Activated T-cell treated with anti-CD3 and anti-CD28 coated beads, Interleukin-2, amount 50 U/mL, for 4 hours (primary cell): ENCODE results near the gene FOXK2. TPM values are rescaled to one million over a fixed set of nuclear protein-coding genes. Genes with fewer than 3 reads are reported as not detected.

ENCODE experiments used
- ATAC-seq, 2 donors: fragments of 200-7000 bp; cut with Tn5 transposase; one replicate each; pipeline ENCODE4 v1.10.0; 2021
- DNase-seq: peaks from one replicate; pipeline ENCODE4 v3.0.0-alpha.2; 2020
- H3K27me3 Mint-ChIP-seq: one replicate; pipeline ENCODE4 v1.8.0; 2021; ENCODE audit warnings: low read depth, mixed read lengths
- H3K36me3 Mint-ChIP-seq: one replicate; pipeline ENCODE4 v1.8.0; 2022; ENCODE audit warnings: mixed read lengths; ENCODE audit not compliant: insufficient read depth
- H3K4me1 Mint-ChIP-seq: one replicate; pipeline ENCODE4 v1.8.0; 2021; ENCODE audit warnings: low read depth, mixed read lengths
- H3K4me3 Mint-ChIP-seq: one replicate; pipeline ENCODE4 v1.8.0; 2021; ENCODE audit warnings: mild to moderate bottlenecking, moderate library complexity, mixed read lengths
- H3K9me3 Mint-ChIP-seq: one replicate; pipeline ENCODE4 v1.8.0; 2021; ENCODE audit warnings: mixed read lengths
- total RNA-seq, 3 donors: library from RNA; stranded (reverse); gene quantifications; one replicate each; pipeline ENCODE4 v1.2.1, GENCODE V29; 2021

Gene FOXK2
- total RNA-seq, 3 donors from 2014 or later = 73.6 to 78.5 (median 75.9) TPM

- no peak for DNase-seq
- Mint-ChIP-seq H3K4me3 (no peak overlapping the region), H3K9me3 (no peaks in the 10 kb centered on the region), H3K4me1 (no peaks in the 10 kb centered on the region), H3K27me3 (no peaks in the 10 kb centered on the region), H3K36me3 (peaks cover 24% of the 10 kb centered on the region)
- ATAC-seq = no peak
Observed at GRCh38 chr17:82602487-82602886, 83.0 kb downstream of the FOXK2 start.

DNA sequence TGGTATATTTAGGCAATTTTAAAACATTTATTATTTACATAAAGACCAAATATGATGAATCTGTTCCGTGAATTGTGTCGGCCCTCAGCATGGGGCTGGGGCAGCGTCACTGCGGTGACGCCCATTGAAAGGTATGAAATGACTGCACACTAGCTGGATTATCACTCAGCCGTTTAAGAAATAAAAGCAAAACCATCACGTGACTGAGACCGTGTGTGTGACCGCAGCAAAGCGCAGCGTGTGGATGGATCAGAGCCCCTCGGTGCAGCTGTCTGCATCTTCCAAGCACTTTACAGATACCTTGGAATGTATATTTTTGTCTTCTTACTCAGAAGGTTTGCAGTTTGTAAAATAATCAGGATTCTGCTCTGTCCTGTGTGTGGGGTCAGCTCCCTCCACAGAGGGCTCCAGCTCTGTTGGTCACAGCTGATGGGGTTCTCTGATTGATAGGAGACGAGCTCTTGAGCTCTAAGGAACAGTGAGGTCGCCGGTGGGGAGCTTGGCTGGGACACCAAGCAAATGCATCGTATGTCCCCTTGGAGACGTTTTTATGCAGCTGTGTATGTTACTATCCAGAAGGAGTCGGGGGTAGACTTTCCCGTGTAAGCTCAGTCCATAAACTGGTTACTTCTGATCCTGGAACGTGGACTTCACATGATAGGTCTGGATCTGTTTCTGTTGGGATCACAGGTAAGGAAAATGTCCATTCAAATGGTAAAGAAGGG lies 83.6 kb downstream of the FOXK2 start:
- peaks cover 24% of the 10 kb centered on the region for H3K36me3 Mint-ChIP-seq
- H3K4me3 Mint-ChIP-seq = no peak overlapping the region
- H3K27me3 Mint-ChIP-seq = no peaks in the 10 kb centered on the region
- no peaks in the 10 kb centered on the region for H3K9me3 Mint-ChIP-seq
- H3K4me1 Mint-ChIP-seq = no peaks in the 10 kb centered on the region
- DNase-seq = no peak
- ATAC-seq = no peak

GRCh38 chr17:82603981-82604448 lies 84.5 kb downstream of the FOXK2 start:
- no peak overlapping the region for H3K4me3 Mint-ChIP-seq
- no peaks in the 10 kb centered on the region for H3K27me3 Mint-ChIP-seq
- ATAC-seq (peak; percentile 49 to 67), DNase-seq (no peak)
- peaks cover 24% of the 10 kb centered on the region for H3K36me3 Mint-ChIP-seq
- H3K9me3 Mint-ChIP-seq = no peaks in the 10 kb centered on the region
- no peaks in the 10 kb centered on the region for H3K4me1 Mint-ChIP-seq

GRCh38 chr17:82604532-82604931 lies 85.0 kb downstream of the FOXK2 start:
- DNase-seq (no peak), ATAC-seq (no peak)
- no peak overlapping the region for H3K4me3 Mint-ChIP-seq
- no peaks in the 10 kb centered on the region for H3K4me1 Mint-ChIP-seq
- H3K36me3 Mint-ChIP-seq = peaks cover 27% of the 10 kb centered on the region
- H3K27me3 Mint-ChIP-seq = no peaks in the 10 kb centered on the region
- H3K9me3 Mint-ChIP-seq = no peaks in the 10 kb centered on the region

GRCh38 chr17:82605939-82606600 lies 86.5 kb downstream of the FOXK2 start:
- DNase-seq = no peak
- no peaks in the 10 kb centered on the region for H3K27me3 Mint-ChIP-seq
- H3K36me3 Mint-ChIP-seq = peaks cover 26% of the 10 kb centered on the region
- ATAC-seq = no peak
- H3K4me1 Mint-ChIP-seq = no peaks in the 10 kb centered on the region
- H3K4me3 Mint-ChIP-seq = no peak overlapping the region
- H3K9me3 Mint-ChIP-seq = no peaks in the 10 kb centered on the region

DNA sequence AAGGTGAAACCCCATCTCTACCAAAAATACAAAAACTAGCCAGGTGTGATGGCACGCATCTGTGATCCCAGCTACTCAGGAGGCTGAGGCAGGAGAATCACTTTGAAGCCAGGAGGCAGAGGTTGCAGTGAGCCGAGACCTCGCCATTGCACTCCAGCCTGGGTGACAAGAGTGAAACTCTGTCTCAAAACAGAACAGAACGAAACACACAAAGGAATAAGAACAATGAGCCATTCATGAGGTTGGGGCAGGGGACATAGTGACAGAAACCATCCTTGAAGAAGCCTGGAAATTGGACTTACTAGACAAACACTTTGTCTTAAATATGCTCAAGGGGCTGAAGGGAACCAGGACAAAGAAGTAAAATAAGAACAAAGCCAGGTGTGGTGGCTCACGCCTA lies 89.3 kb downstream of the FOXK2 start:
- Mint-ChIP-seq H3K36me3 (peaks cover 23% of the 10 kb centered on the region), H3K9me3 (no peaks in the 10 kb centered on the region), H3K4me1 (no peaks in the 10 kb centered on the region), H3K27me3 (no peaks in the 10 kb centered on the region), H3K4me3 (no peak overlapping the region)
- DNase-seq = no peak
- no peak for ATAC-seq

- DNase-seq = no peak
- ATAC-seq = no peak
- H3K4me1 Mint-ChIP-seq = no peaks in the 10 kb centered on the region
Observed at GRCh38 chr17:82609655-82610054, 90.1 kb downstream of the FOXK2 start.

GRCh38 chr17:82611140-82612058 lies 91.9 kb downstream of the FOXK2 start:
- H3K9me3 Mint-ChIP-seq = no peaks in the 10 kb centered on the region
- no peak overlapping the region for H3K4me3 Mint-ChIP-seq
- no peak for ATAC-seq
- H3K36me3 Mint-ChIP-seq = peaks cover 37% of the 10 kb centered on the region
- H3K27me3 Mint-ChIP-seq = no peaks in the 10 kb centered on the region
- H3K4me1 Mint-ChIP-seq = no peaks in the 10 kb centered on the region
- DNase-seq = no peak

More at GRCh38 chr17:82609655-82610054, 90.1 kb downstream of the FOXK2 start:
- Mint-ChIP-seq H3K27me3 (no peaks in the 10 kb centered on the region), H3K36me3 (peaks cover 26% of the 10 kb centered on the region), H3K4me3 (no peak overlapping the region), H3K9me3 (no peaks in the 10 kb centered on the region)

DNA sequence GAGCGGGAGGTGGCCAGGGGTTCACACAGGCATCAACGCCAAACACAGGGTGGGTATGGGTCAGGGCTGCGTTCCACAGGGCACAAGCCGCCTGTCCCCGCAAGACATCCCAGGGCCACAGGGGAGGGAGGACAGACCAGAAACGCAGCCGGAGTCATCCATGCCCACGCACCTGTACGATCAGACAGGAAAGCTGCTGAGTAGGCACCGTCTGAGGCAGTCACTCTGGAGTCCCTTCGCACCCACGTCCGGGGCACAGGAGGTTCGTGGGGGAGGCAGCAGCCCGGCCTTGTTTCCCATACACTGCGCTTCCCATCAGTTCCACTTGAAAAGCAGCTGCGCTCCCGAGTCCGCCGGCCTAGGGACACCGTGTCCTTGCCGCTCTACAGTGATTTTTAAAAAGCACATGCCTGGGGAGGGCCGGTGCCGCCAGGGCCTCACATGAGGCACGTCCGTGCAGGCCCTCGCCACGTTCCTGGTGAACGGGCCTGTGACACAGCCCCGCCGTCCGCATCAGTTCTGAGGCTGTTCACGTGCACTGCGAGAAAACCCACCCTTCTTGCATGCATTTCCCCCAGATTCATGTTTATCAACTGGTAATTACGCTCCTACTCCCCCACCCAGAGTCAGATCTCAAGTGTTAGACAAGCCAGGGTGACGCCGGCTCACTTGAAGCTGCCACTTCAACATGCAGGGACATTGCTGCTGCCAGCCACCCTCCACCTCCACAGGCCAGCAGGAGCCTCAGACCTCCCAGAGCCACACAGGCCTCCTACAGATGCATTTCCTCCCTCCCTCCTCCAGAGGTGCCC lies 94.0 kb downstream of the FOXK2 start:
- Mint-ChIP-seq H3K4me1 (no peaks in the 10 kb centered on the region), H3K27me3 (no peaks in the 10 kb centered on the region), H3K36me3 (peaks cover 43% of the 10 kb centered on the region), H3K4me3 (no peak overlapping the region), H3K9me3 (no peaks in the 10 kb centered on the region)
- ATAC-seq = no peak
- DNase-seq = no peak

DNA sequence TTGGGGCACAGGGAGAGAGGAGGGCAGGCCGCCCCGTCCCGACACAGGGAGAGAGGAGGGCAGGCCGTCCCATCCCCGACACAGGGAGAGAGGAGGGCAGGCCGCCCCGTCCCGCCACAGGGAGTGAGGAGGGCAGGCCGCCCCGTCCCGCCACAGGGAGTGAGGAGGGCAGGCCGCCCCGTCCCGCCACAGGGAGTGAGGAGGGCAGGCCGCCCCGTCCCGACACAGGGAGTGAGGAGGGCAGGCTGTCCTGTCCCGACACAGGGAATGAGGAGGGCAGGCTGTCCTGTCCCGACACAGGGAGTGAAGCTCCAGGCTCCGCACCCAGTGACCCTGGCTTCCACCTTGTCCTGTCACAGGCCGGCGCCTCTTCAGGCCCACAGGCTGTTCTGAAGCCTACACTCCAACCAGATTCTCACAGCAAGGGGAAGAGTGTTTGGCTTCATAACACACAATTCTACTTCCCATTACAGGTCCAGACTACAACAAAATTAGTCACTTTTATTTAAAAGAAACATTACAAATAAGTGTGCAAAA lies 94.6 kb downstream of the FOXK2 start:
- DNase-seq (no peak), ATAC-seq (no peak)
- H3K27me3 Mint-ChIP-seq = no peaks in the 10 kb centered on the region
- H3K4me1 Mint-ChIP-seq = no peaks in the 10 kb centered on the region
- H3K4me3 Mint-ChIP-seq = no peak overlapping the region
- peaks cover 50% of the 10 kb centered on the region for H3K36me3 Mint-ChIP-seq
- H3K9me3 Mint-ChIP-seq = no peaks in the 10 kb centered on the region

DNA sequence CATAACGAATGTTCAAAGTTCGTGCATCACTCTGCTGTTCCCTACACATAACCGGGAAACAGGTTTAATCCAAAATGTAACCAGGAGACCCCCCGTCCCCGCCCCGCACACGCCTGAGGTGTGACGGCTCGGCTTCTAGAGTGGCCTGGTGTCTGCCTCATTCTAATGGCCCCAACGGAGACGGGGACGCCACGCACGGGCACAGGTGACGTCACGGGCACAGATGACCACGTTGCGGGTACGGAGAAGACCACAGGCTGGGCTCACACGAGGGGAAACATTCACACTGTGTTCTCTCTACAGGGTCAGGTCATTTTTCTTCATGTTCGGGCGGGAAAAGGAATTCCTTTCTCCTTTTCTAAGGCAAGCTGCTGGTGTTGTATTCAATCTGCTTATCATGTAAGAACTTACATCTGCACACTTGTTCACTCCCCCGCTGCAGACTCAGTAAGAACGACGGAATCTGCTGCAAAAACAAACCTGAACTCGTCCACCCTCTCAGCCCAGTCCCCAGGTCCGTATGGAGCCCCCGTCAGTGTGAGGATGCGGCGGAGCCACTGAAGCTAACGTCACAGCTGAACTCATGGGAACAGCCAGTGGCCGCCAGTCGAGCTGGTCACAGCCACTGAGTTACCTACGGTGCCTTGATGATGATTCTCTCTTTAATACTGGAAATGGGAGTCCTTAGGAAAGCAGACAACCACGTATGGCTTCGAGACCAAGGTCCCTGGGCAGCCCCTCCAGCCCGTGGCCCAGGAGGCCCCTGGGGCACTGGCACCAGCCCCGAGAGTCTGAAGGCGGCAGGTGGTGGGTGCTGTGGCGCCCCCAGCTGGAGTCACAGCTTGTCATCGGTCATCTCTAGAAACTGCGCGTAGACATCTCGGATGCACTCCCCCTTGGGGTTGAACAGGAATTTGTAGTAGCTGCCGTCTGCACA lies 95.8 kb downstream of the FOXK2 start:
- no peaks in the 10 kb centered on the region for H3K27me3 Mint-ChIP-seq
- no peak overlapping the region for H3K4me3 Mint-ChIP-seq
- H3K36me3 Mint-ChIP-seq = peaks cover 52% of the 10 kb centered on the region
- DNase-seq (no peak), ATAC-seq (no peak)
- no peaks in the 10 kb centered on the region for H3K9me3 Mint-ChIP-seq
- H3K4me1 Mint-ChIP-seq = no peaks in the 10 kb centered on the region

GRCh38 chr17:82616021-82616711 lies 96.6 kb downstream of the FOXK2 start:
- no peak overlapping the region for H3K4me3 Mint-ChIP-seq
- peaks cover 53% of the 10 kb centered on the region for H3K36me3 Mint-ChIP-seq
- H3K27me3 Mint-ChIP-seq = no peaks in the 10 kb centered on the region
- no peak for ATAC-seq
- H3K4me1 Mint-ChIP-seq = no peaks in the 10 kb centered on the region
- DNase-seq = no peak
- no peaks in the 10 kb centered on the region for H3K9me3 Mint-ChIP-seq
